Neuronal stem cell (in vitro differentiated cells): Measurements from ENCODE around the gene RNF220.

Source experiments
- DNase-seq: peaks from one replicate; pipeline ENCODE4 v3.0.0-alpha.2; 2013; ENCODE audit warnings: low spot score
- H2AFZ ChIP-seq: one replicate; pipeline ENCODE4 v1.6.1; 2013; ENCODE audit warnings: mild to moderate bottlenecking, low read length, inconsistent platforms
- H2AK5ac ChIP-seq: 2 replicates; pipeline ENCODE4 v1.6.1; 2013; ENCODE audit warnings: low read depth, mild to moderate bottlenecking, inconsistent platforms, low read length, moderate library complexity, mixed read lengths
- H2BK120ac ChIP-seq: 2 replicates; pipeline ENCODE4 v1.6.1; 2013; ENCODE audit warnings: low read depth, mild to moderate bottlenecking, inconsistent platforms, low read length, moderate library complexity, mixed read lengths
- H2BK12ac ChIP-seq: one replicate; pipeline ENCODE4 v1.6.1; 2013; ENCODE audit warnings: low read length, inconsistent platforms
- H2BK15ac ChIP-seq: 2 replicates; pipeline ENCODE4 v1.6.1; 2013; ENCODE audit warnings: mild to moderate bottlenecking, low read length, inconsistent platforms, mixed read lengths
- H2BK5ac ChIP-seq: one replicate; pipeline ENCODE4 v1.6.1; 2013; ENCODE audit warnings: inconsistent platforms, mild to moderate bottlenecking, low read length, moderate library complexity
- H3K14ac ChIP-seq: one replicate; pipeline ENCODE4 v1.6.1; 2013; ENCODE audit warnings: low read length, inconsistent platforms
- H3K18ac ChIP-seq: 2 replicates; pipeline ENCODE4 v1.6.1; 2013; ENCODE audit warnings: low read length, inconsistent platforms
- H3K23ac ChIP-seq: 2 replicates; pipeline ENCODE4 v1.6.1; 2013; ENCODE audit warnings: low read depth, mild to moderate bottlenecking, mixed read lengths, low read length, inconsistent platforms; ENCODE audit not compliant: poor library complexity
- H3K27ac ChIP-seq: replicated peaks from 3 replicates; pipeline ENCODE4 v1.5.1; 2013; ENCODE audit warnings: low read length, inconsistent platforms
- H3K27me3 ChIP-seq, 3 experiments: 2 replicates each; pipeline ENCODE4 v1.6.1; 2013; ENCODE audit warnings: low read length in 3 of 3, mild to moderate bottlenecking in 2 of 3, inconsistent platforms in 1 of 3, low read depth in 1 of 3, mixed read lengths in 1 of 3, moderate library complexity in 1 of 3; ENCODE audit not compliant: control insufficient read depth in 3 of 3, insufficient read depth in 3 of 3
- H3K36me3 ChIP-seq, 2 donors: replicated peaks in 1 of 2; 2 replicates each; pipeline ENCODE4 v1.6.1; 2013; ENCODE audit warnings: low read length in 2 of 2; ENCODE audit not compliant: control insufficient read depth in 2 of 2, insufficient read depth in 2 of 2
- H3K4ac ChIP-seq: 2 replicates; pipeline ENCODE4 v1.6.1; 2013; ENCODE audit warnings: inconsistent platforms, mild to moderate bottlenecking, low read length, moderate library complexity
- H3K4me1 ChIP-seq, 2 donors: 1 replicate in 1 of 2; 2 replicates in 1 of 2; pipeline ENCODE4 v1.6.1; 2013; ENCODE audit warnings: low read length in 2 of 2, low read depth in 1 of 2; ENCODE audit not compliant: control insufficient read depth in 2 of 2, insufficient read depth in 1 of 2
- H3K4me2 ChIP-seq: one replicate; pipeline ENCODE4 v1.6.1; 2013; ENCODE audit warnings: mild to moderate bottlenecking, low read length, inconsistent platforms; ENCODE audit not compliant: insufficient read depth, poor library complexity, severe bottlenecking
- H3K4me3 ChIP-seq, 2 donors: 2 replicates each; pipeline ENCODE4 v1.5.1; 2013; ENCODE audit warnings: low read length in 2 of 2, mild to moderate bottlenecking in 2 of 2, inconsistent platforms in 1 of 2, moderate library complexity in 1 of 2
- H3K79me1 ChIP-seq: one replicate; pipeline ENCODE4 v1.6.1; 2013; ENCODE audit warnings: low read depth, mild to moderate bottlenecking, inconsistent platforms, low read length, moderate library complexity
- H3K9ac ChIP-seq: one replicate; pipeline ENCODE4 v1.6.1; 2013; ENCODE audit warnings: mild to moderate bottlenecking, low read depth, low read length, inconsistent platforms; ENCODE audit not compliant: poor library complexity
- H3K9me3 ChIP-seq, 2 donors: replicated peaks in 1 of 2; 2 replicates each; pipeline versions ENCODE3 to v1.6.1; 2013; ENCODE audit warnings: low read length in 2 of 2, mild to moderate bottlenecking in 2 of 2, inconsistent platforms in 1 of 2, low read depth in 1 of 2, mixed read lengths in 1 of 2, moderate library complexity in 1 of 2; ENCODE audit not compliant: control insufficient read depth in 2 of 2, insufficient read depth in 1 of 2
- H4K8ac ChIP-seq: one replicate; pipeline ENCODE4 v1.6.1; 2013; ENCODE audit warnings: low read depth, mild to moderate bottlenecking, inconsistent platforms, low read length, moderate library complexity
- H4K91ac ChIP-seq: one replicate; pipeline ENCODE4 v1.6.1; 2013; ENCODE audit warnings: low read length, low read depth, mild to moderate bottlenecking, inconsistent platforms; ENCODE audit not compliant: poor library complexity
- WGBS, 2 donors: extraction: QIAGEN DNeasy Blood & Tissue Kit; methylation state at CpG; one replicate each; pipeline ENCODE4 v1.1.7; 2013; ENCODE audit warnings: missing lambda C conversion rate in 2 of 2, mixed read lengths in 1 of 2; ENCODE audit not compliant: insufficient read length in 2 of 2, insufficient replicate concordance in 1 of 2; ENCODE audit errors: extremely low coverage in 2 of 2; 5-methylcytosine and 5-hydroxymethylcytosine counted together

RNF220 gene

GRCh38 chr1:44543786-44544185 lies 138.7 kb downstream of the RNF220 start:
- Histone ChIP-seq H2BK12ac (no peak overlapping the region), H2BK15ac (no peak overlapping the region), H3K27me3 (peaks cover 2 to 72% (median 2%) of the 10 kb centered on the region in 3 experiments), H4K91ac (no peak overlapping the region), H3K18ac (peak overlapping the region; percentile 9), H4K8ac (no peak overlapping the region), H3K9me3 (peaks cover 2 to 7% of the 10 kb centered on the region in 2 donors), H3K79me1 (no peaks in the 10 kb centered on the region), H2AFZ (no peak overlapping the region), H3K9ac (no peak overlapping the region), H3K4me2 (peak overlapping the region; percentile 34), H2BK5ac (no peak overlapping the region), H3K4ac (no peak overlapping the region), H3K14ac (no peak overlapping the region), H2BK120ac (no peak overlapping the region), H3K4me1 (peaks cover 17 to 42% of the 10 kb centered on the region in 2 donors), H2AK5ac (no peak overlapping the region), H3K36me3 (peaks cover 0 to 36% of the 10 kb centered on the region in 2 donors), H3K27ac (no peak overlapping the region), H3K4me3 (no peak overlapping the region), H3K23ac (no peak overlapping the region)
- WGBS, 2 donors = no CpG with 5 or more reads among the region's 7 CpGs
- peak; percentile 40 for DNase-seq

- H2BK120ac ChIP-seq = no peak overlapping the region
- no peak overlapping the region for H4K91ac ChIP-seq
- peaks cover 0 to 33% of the 10 kb centered on the region in 2 donors for H3K36me3 ChIP-seq
- H2BK5ac ChIP-seq = no peak overlapping the region
- H3K18ac ChIP-seq = no peak overlapping the region
- no peak for DNase-seq
- H4K8ac ChIP-seq = no peak overlapping the region
- H3K4me2 ChIP-seq = no peak overlapping the region
- H3K79me1 ChIP-seq = no peaks in the 10 kb centered on the region
- peaks cover 2 to 7% of the 10 kb centered on the region in 2 donors for H3K9me3 ChIP-seq
- H2BK15ac ChIP-seq = no peak overlapping the region
- no peak overlapping the region for H2AK5ac ChIP-seq
- no CpG with 5 or more reads among the region's 9 CpGs for WGBS, 2 donors
- H3K9ac ChIP-seq = no peak overlapping the region
- H3K23ac ChIP-seq = no peak overlapping the region
- no peak overlapping the region for H3K4ac ChIP-seq
- peaks cover 17 to 33% of the 10 kb centered on the region in 2 donors for H3K4me1 ChIP-seq
- peaks cover 2 to 71% (median 2%) of the 10 kb centered on the region in 3 experiments for H3K27me3 ChIP-seq
- H3K14ac ChIP-seq = no peak overlapping the region
- no peak overlapping the region for H2AFZ ChIP-seq
- no peak overlapping the region for H3K27ac ChIP-seq
- no peak overlapping the region for H2BK12ac ChIP-seq
- no peak overlapping the region for H3K4me3 ChIP-seq
These were observed 139.9 kb downstream of the RNF220 start for GRCh38 chr1:44544960-44545359.

- H4K8ac ChIP-seq = no peak overlapping the region
- H3K4me3 ChIP-seq = no peak overlapping the region
- no CpG with 5 or more reads among the region's 6 CpGs for WGBS, 2 donors
- H2AK5ac ChIP-seq = no peak overlapping the region
- H3K36me3 ChIP-seq = peaks cover 0 to 33% of the 10 kb centered on the region in 2 donors
- no peak overlapping the region for H2BK5ac ChIP-seq
- peaks cover 17 to 23% of the 10 kb centered on the region in 2 donors for H3K4me1 ChIP-seq
- H3K27ac ChIP-seq = no peak overlapping the region
- H4K91ac ChIP-seq = no peak overlapping the region
- H2AFZ ChIP-seq = no peak overlapping the region
- no peak overlapping the region for H3K23ac ChIP-seq
- no peak overlapping the region for H3K14ac ChIP-seq
- no peaks in the 10 kb centered on the region for H3K79me1 ChIP-seq
- no peak overlapping the region for H3K4me2 ChIP-seq
- H3K9ac ChIP-seq = no peak overlapping the region
- H3K9me3 ChIP-seq = peaks cover 2 to 7% of the 10 kb centered on the region in 2 donors
- H2BK120ac ChIP-seq = no peak overlapping the region
- no peak for DNase-seq
- peaks cover 2 to 66% (median 2%) of the 10 kb centered on the region in 3 experiments for H3K27me3 ChIP-seq
- H3K4ac ChIP-seq = no peak overlapping the region
- no peak overlapping the region for H3K18ac ChIP-seq
- no peak overlapping the region for H2BK12ac ChIP-seq
- no peak overlapping the region for H2BK15ac ChIP-seq
These were observed 140.9 kb downstream of the RNF220 start for GRCh38 chr1:44545961-44546360.

- Histone ChIP-seq H3K23ac (no peak overlapping the region), H2AFZ (no peak overlapping the region), H2BK12ac (no peak overlapping the region), H4K8ac (no peak overlapping the region), H2BK5ac (no peak overlapping the region), H3K9ac (no peak overlapping the region), H2BK120ac (no peak overlapping the region), H2BK15ac (no peak overlapping the region), H3K14ac (no peak overlapping the region), H3K4me3 (no peak overlapping the region), H4K91ac (no peak overlapping the region), H3K4me2 (no peak overlapping the region), H3K27me3 (peaks cover 2 to 60% (median 2%) of the 10 kb centered on the region in 3 experiments), H2AK5ac (peak overlapping the region; percentile 6), H3K27ac (no peak overlapping the region), H3K4me1 (peaks cover 17 to 22% of the 10 kb centered on the region in 2 donors), H3K79me1 (no peaks in the 10 kb centered on the region), H3K36me3 (peaks cover 0 to 29% of the 10 kb centered on the region in 2 donors), H3K9me3 (peaks cover 2 to 7% of the 10 kb centered on the region in 2 donors), H3K4ac (no peak overlapping the region), H3K18ac (no peak overlapping the region)
- no peak for DNase-seq
- no CpG with 5 or more reads among the region's 10 CpGs for WGBS, 2 donors
These were observed 141.5 kb downstream of the RNF220 start for GRCh38 chr1:44546403-44547053.
